ENCODE data around the gene LCN9.

- TF ChIP-seq POLR2A (IDR thresholded peaks at IDR 0.05; ENCODE audit: low read depth, low read length) (no peak), POLR2AphosphoS5 (IDR thresholded peaks at IDR 0.05; ENCODE audit: low read depth, low read length) (no peak), TAF1 (IDR thresholded peaks at IDR 0.05; ENCODE audit: low read depth, low read length) (no peak), SPI1 (IDR thresholded peaks at IDR 0.05; ENCODE audit: low read depth, low read length) (no peak), PAX5 (IDR thresholded peaks at IDR 0.05; ENCODE audit: insufficient read depth, low read length, severe bottlenecking) (no peak), POU2F2 (IDR thresholded peaks at IDR 0.05; ENCODE audit: low read depth, low read length) (no peak)
Measured at GRCh38 chr9:135665795-135666189, 2.7 kb downstream of the LCN9 start.
